Prostate gland (tissue), 2 donors: ENCODE measurements around the gene CA5B.

Experiments
- POLR2A ChIP-seq: fragments of 450-650 bp; IDR thresholded peaks from one replicate; pipeline ENCODE4 v1.6.1; 2016; ENCODE audit warnings: antibody characterized with exemption, mild to moderate bottlenecking
- TF ChIP-seq, protein P1 (sequence below), 4 experiments: fragments of 200-600 bp in 2 of 4; fragments of 450-650 bp in 2 of 4; sonication (generic) in 2 of 4; IDR thresholded peaks; 1 replicate in 3 of 4; 2 replicates in 1 of 4; pipeline ENCODE4 v1.5.1; 2016 to 2019; ENCODE audit warnings: antibody characterized with exemption in 4 of 4, mild to moderate bottlenecking in 2 of 4, moderate library complexity in 2 of 4

GRCh38 chrX:15816886-15817285 is 78.8 kb downstream of the CA5B start:
- TF ChIP-seq, protein P1, sequence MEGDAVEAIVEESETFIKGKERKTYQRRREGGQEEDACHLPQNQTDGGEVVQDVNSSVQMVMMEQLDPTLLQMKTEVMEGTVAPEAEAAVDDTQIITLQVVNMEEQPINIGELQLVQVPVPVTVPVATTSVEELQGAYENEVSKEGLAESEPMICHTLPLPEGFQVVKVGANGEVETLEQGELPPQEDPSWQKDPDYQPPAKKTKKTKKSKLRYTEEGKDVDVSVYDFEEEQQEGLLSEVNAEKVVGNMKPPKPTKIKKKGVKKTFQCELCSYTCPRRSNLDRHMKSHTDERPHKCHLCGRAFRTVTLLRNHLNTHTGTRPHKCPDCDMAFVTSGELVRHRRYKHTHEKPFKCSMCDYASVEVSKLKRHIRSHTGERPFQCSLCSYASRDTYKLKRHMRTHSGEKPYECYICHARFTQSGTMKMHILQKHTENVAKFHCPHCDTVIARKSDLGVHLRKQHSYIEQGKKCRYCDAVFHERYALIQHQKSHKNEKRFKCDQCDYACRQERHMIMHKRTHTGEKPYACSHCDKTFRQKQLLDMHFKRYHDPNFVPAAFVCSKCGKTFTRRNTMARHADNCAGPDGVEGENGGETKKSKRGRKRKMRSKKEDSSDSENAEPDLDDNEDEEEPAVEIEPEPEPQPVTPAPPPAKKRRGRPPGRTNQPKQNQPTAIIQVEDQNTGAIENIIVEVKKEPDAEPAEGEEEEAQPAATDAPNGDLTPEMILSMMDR (IDR thresholded peaks at IDR 0.05) = no peak
- TF ChIP-seq POLR2A = no peak
